GM12801 (cell line): ENCODE data around the gene HORMAD2.

ENCODE experiments used
- CTCF ChIP-seq: IDR thresholded peaks from one replicate; pipeline ENCODE4 v1.5.1; 2011; ENCODE audit warnings: control low read depth; ENCODE audit not compliant: insufficient read length; ENCODE audit errors: extremely low read depth

The HORMAD2 gene

GRCh38 chr22:30209642-30210041, 129.4 kb downstream of the HORMAD2 start:
- TF ChIP-seq CTCF: no peak

GRCh38 chr22:30210235-30210909, 130.1 kb downstream of the HORMAD2 start:
- no peak for TF ChIP-seq CTCF

- no peak for TF ChIP-seq CTCF
These were observed 131.0 kb downstream of the HORMAD2 start for GRCh38 chr22:30211124-30211820.

GRCh38 chr22:30212363-30212995, 132.2 kb downstream of the HORMAD2 start:
- no peak for TF ChIP-seq CTCF

DNA sequence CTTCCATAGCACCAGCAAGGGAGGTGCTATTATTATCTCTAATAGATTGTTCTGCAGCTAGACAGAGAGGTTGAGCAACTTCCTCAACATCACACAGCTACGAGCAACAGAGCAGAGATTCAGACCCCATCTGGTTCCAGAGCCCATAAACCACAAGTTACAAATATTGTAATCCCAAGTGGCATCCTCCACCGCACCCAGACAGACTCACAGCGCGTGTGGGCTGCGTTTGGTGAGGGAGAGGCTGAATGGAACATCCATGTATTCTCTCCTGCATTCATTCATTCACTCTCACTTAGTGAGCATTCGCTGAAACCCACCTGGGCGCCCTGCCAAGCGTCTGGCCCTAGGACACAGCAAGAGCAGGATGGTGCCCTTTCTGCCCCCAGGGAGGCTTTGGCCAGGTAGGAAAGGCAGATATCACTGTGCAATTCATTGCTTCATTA, 132.8 kb downstream of the HORMAD2 start:
- TF ChIP-seq CTCF: no peak

DNA sequence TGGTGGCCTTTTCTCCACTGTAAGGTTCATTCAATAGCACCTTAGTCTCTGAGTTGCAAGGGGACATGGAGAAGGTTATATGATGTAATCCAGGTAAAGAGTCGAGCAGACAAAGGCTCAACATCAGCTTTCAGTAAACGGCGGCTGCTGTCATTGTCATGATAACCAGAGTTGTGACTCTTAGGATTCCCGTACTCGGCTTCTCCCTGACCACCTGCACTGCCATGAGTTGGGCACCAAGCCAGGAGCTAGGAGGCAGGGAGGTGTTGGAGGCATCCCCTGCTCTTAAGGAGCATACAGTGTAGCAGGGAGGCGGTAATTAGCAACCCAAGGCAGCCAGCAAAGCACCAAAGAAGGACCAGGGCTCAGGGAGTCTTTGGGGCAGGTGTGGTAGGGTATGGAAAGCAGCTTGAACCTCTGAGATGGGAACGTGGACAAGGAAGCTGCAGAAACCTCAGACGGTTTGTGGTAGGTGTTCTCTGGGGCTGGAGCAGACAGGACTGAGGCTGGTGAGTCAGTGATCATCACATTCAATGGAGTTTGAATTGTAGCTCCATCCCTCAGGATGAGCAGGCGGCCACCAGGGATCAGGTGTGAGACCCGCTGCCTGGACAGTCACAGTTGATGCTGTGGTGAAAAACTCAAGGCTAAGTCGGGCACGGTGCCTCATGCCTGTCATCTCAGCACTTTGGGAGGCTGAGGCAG, 134.6 kb downstream of the HORMAD2 start:
- no peak for TF ChIP-seq CTCF

- TF ChIP-seq CTCF: no peak
These were observed 136.4 kb downstream of the HORMAD2 start for GRCh38 chr22:30216710-30217109.
